ENCODE measurements around the gene CBX1. TPM values are rescaled to one million over a fixed set of nuclear protein-coding genes. Genes with fewer than 3 reads are reported as not detected.

Gene CBX1
- total RNA-seq, 3 donors from 2014 or later (not counting 1 experiment from before 2014, with no cell fraction given) = 16.9 to 25.4 (median 22.6) TPM

- Histone ChIP-seq H3K4me3 (ENCODE audit: low read length) (no peak overlapping the region), H3K27ac (ENCODE audit: low read length) (no peak overlapping the region), H3K36me3 (ENCODE audit: control insufficient read depth, insufficient read depth, low read length) (peaks cover 75% of the 10 kb centered on the region), H3K4me1 (ENCODE audit: control insufficient read depth, insufficient read depth, low read length) (peaks cover 17% of the 10 kb centered on the region), H3K27me3 (ENCODE audit: control insufficient read depth, insufficient read depth, low read length) (no peaks in the 10 kb centered on the region), H3K9me3 (ENCODE audit: control insufficient read depth, insufficient read depth, low read length) (no peaks in the 10 kb centered on the region)
- no peaks in the 10 kb centered on the region for H3K36me3 Mint-ChIP-seq
- WGBS (ENCODE audit: insufficient coverage) = 97% methylated on average over 4 of the region's 4 CpGs
- no peak overlapping the region for H3K4me3 Mint-ChIP-seq
- no peak overlapping the region for H3K27ac Mint-ChIP-seq
- ATAC-seq (no peak), DNase-seq (no peak)
- intact Hi-C loops (cut with micrococcal nuclease) = no loop called here
- H3K4me1 Mint-ChIP-seq = peaks cover 20 to 38% of the 10 kb centered on the region in 2 donors
- no peak for TF ChIP-seq CTCF (IDR thresholded peaks at IDR 0.05)
- H3K27me3 Mint-ChIP-seq (ENCODE audit: low read depth in 2 of 2) = no peaks in the 10 kb centered on the region
- no peaks in the 10 kb centered on the region for H3K9me3 Mint-ChIP-seq
These were observed 43.7 kb downstream of the CBX1 start for GRCh38 chr17:48057626-48058025.

GRCh38 chr17:48056879-48057278 is 44.4 kb downstream of the CBX1 start:
- no peak overlapping the region for H3K27ac ChIP-seq (ENCODE audit: low read length)
- peaks cover 24% of the 10 kb centered on the region for H3K4me1 ChIP-seq (ENCODE audit: control insufficient read depth, insufficient read depth, low read length)
- H3K4me3 ChIP-seq (ENCODE audit: low read length) = no peak overlapping the region
- H3K27ac Mint-ChIP-seq = peak overlapping the region in 1 of 2 donors; percentile 54
- DNase-seq (no peak), ATAC-seq (no peak)
- intact Hi-C loops (cut with micrococcal nuclease) = no loop called here
- H3K4me3 Mint-ChIP-seq = no peak overlapping the region
- no peaks in the 10 kb centered on the region for H3K9me3 Mint-ChIP-seq
- H3K27me3 ChIP-seq (ENCODE audit: control insufficient read depth, insufficient read depth, low read length) = no peaks in the 10 kb centered on the region
- TF ChIP-seq CTCF (IDR thresholded peaks at IDR 0.05) = no peak
- 95% methylated on average over 2 of the region's 2 CpGs for WGBS (ENCODE audit: insufficient coverage)
- no peaks in the 10 kb centered on the region for H3K27me3 Mint-ChIP-seq (ENCODE audit: low read depth in 2 of 2)
- H3K4me1 Mint-ChIP-seq = peaks cover 25 to 45% of the 10 kb centered on the region in 2 donors
- no peaks in the 10 kb centered on the region for H3K9me3 ChIP-seq (ENCODE audit: control insufficient read depth, insufficient read depth, low read length)
- peaks cover 73% of the 10 kb centered on the region for H3K36me3 ChIP-seq (ENCODE audit: control insufficient read depth, insufficient read depth, low read length)
- H3K36me3 Mint-ChIP-seq = no peaks in the 10 kb centered on the region

- no peak overlapping the region for H3K27ac ChIP-seq (ENCODE audit: low read length)
- no peak for ATAC-seq
- 91% methylated on average over 9 of the region's 10 CpGs for WGBS (ENCODE audit: insufficient coverage)
These were observed 45.0 kb downstream of the CBX1 start for GRCh38 chr17:48056246-48056745.

More at GRCh38 chr17:48056246-48056745, 45.0 kb downstream of the CBX1 start:
- Histone ChIP-seq H3K4me3 (ENCODE audit: low read length) (no peak overlapping the region), H3K4me1 (ENCODE audit: control insufficient read depth, insufficient read depth, low read length) (peaks cover 28% of the 10 kb centered on the region), H3K36me3 (ENCODE audit: control insufficient read depth, insufficient read depth, low read length) (peaks cover 72% of the 10 kb centered on the region), H3K9me3 (ENCODE audit: control insufficient read depth, insufficient read depth, low read length) (no peaks in the 10 kb centered on the region), H3K27me3 (ENCODE audit: control insufficient read depth, insufficient read depth, low read length) (no peaks in the 10 kb centered on the region)
- Mint-ChIP-seq H3K4me3 (no peak overlapping the region), H3K36me3 (no peaks in the 10 kb centered on the region), H3K27ac (peak overlapping the region in 1 of 2 donors; percentile 54), H3K4me1 (peaks cover 28 to 51% of the 10 kb centered on the region in 2 donors), H3K9me3 (no peaks in the 10 kb centered on the region), H3K27me3 (ENCODE audit: low read depth in 2 of 2) (no peaks in the 10 kb centered on the region)
- no peak for DNase-seq
- TF ChIP-seq CTCF (IDR thresholded peaks at IDR 0.05) = no peak
- intact Hi-C loops (cut with micrococcal nuclease) = no loop called here

Measured in natural killer cell (primary cell).